Prostate gland (tissue), 2 donors: ENCODE data around the gene CENPP. TPM values are rescaled to one million over a fixed set of nuclear protein-coding genes. Genes with fewer than 3 reads are reported as not detected.

ENCODE experiments used
- DNase-seq: peaks from one replicate; pipeline ENCODE4 v3.0.0-alpha.2; 2019; ENCODE audit warnings: low spot score
- H3K27ac ChIP-seq, 2 donors: fragments of 200-600 bp; sonication (generic); 2 replicates each; pipeline ENCODE4 v1.5.1; 2017 to 2019
- H3K27me3 ChIP-seq: fragments of 200-600 bp; sonication (generic); replicated peaks from 2 replicates; pipeline ENCODE4 v1.5.1; 2019; ENCODE audit not compliant: insufficient read depth
- H3K36me3 ChIP-seq, 2 donors: fragments of 200-600 bp; sonication (generic); 1 replicate in 1 of 2; 2 replicates in 1 of 2; pipeline versions ENCODE4 v1.5.1 to v1.8.1; 2017 to 2019
- H3K4me1 ChIP-seq: fragments of 200-600 bp; sonication (generic); replicated peaks from 2 replicates; pipeline ENCODE4 v1.5.1; 2019
- H3K4me3 ChIP-seq, 2 donors: fragments of 200-600 bp; sonication (generic); 2 replicates each; pipeline ENCODE4 v1.5.1; 2017 to 2019
- H3K9me3 ChIP-seq: fragments of 200-600 bp; sonication (generic); 2 replicates; pipeline ENCODE4 v1.5.1; 2017
- POLR2A ChIP-seq: fragments of 450-650 bp; IDR thresholded peaks from one replicate; pipeline ENCODE4 v1.6.1; 2016; ENCODE audit warnings: antibody characterized with exemption, mild to moderate bottlenecking
- POLR2AphosphoS5 ChIP-seq: sonication (generic); formaldehyde crosslinking; IDR thresholded peaks from one replicate; pipeline ENCODE4 v1.6.1; 2017; ENCODE audit warnings: antibody characterized with exemption
- WGBS: methylation state at CpG from one replicate; pipeline ENCODE4 v1.1.5; 2018; 5-methylcytosine and 5-hydroxymethylcytosine counted together
- intact Hi-C: fragments of 100-400 bp; cut with DNase I; formaldehyde crosslinking; loops from one replicate; pipeline ENCODE4 v1.14.2; 2022
- total RNA-seq, 2 donors: library from RNA; depleted of rRNA; stranded (reverse); fragments of >200 nt; gene quantifications; one replicate each; pipeline ENCODE4 v1.1.0, GENCODE V29; 2016
- TF ChIP-seq, protein P1 (sequence below), 4 experiments: fragments of 200-600 bp in 2 of 4; fragments of 450-650 bp in 2 of 4; sonication (generic) in 2 of 4; IDR thresholded peaks; 1 replicate in 3 of 4; 2 replicates in 1 of 4; pipeline ENCODE4 v1.5.1; 2016 to 2019; ENCODE audit warnings: antibody characterized with exemption in 4 of 4, mild to moderate bottlenecking in 2 of 4, moderate library complexity in 2 of 4

Gene CENPP
- total RNA-seq, 2 donors from 2014 or later: 1.4 to 21.5 TPM

DNA sequence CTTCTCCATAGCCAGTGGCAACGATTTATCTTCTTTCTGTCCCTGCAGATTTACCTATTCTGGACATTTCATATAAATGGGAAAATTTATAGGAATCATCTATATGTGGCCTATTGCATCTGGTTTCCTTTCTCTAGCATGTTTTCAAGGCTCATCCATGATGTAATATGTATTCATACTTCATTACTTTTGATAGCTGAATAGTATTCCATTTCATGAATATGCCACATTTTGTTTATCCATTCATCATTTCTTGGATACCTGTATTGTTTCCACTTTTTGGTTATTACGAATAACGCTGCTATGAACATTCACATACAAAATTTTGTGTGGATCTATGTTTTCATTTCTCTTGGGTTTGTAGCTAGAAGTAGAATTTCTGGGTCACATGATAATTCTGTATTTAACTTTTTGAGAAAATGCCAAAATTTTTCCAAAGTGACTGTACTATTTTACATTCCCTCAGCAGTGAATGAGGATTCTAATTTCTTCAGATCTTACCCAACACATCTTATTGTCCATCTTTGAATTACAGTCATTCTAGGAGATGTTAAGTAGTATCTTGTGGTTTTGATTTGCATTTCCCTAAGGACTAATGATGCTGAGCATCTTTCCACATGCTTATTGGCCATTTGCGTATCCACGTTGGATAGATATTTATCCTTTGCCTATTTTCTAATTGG lies 35.9 kb upstream of the CENPP start:
- intact Hi-C loops: loop anchor here (5.0 kb wide), 1 partner anchor 37 kb away; the partner anchor contains the start of genes CENPP and NOL8
- Histone ChIP-seq H3K4me3 (no peak overlapping the region), H3K27ac (no peak overlapping the region), H3K9me3 (no peaks in the 10 kb centered on the region), H3K4me1 (peaks cover 4% of the 10 kb centered on the region), H3K36me3 (no peaks in the 10 kb centered on the region), H3K27me3 (no peaks in the 10 kb centered on the region)
- 94% methylated on average over 5 of the region's 5 CpGs for WGBS
- TF ChIP-seq POLR2A: no peak
- TF ChIP-seq, protein P1, sequence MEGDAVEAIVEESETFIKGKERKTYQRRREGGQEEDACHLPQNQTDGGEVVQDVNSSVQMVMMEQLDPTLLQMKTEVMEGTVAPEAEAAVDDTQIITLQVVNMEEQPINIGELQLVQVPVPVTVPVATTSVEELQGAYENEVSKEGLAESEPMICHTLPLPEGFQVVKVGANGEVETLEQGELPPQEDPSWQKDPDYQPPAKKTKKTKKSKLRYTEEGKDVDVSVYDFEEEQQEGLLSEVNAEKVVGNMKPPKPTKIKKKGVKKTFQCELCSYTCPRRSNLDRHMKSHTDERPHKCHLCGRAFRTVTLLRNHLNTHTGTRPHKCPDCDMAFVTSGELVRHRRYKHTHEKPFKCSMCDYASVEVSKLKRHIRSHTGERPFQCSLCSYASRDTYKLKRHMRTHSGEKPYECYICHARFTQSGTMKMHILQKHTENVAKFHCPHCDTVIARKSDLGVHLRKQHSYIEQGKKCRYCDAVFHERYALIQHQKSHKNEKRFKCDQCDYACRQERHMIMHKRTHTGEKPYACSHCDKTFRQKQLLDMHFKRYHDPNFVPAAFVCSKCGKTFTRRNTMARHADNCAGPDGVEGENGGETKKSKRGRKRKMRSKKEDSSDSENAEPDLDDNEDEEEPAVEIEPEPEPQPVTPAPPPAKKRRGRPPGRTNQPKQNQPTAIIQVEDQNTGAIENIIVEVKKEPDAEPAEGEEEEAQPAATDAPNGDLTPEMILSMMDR (IDR thresholded peaks at IDR 0.05): no peak
- TF ChIP-seq POLR2AphosphoS5: no peak
- DNase-seq: no peak

GRCh38 chr9:92290785-92291429 lies 34.8 kb upstream of the CENPP start:
- no peaks in the 10 kb centered on the region for H3K36me3 ChIP-seq
- no peaks in the 10 kb centered on the region for H3K27me3 ChIP-seq
- whole genome bisulfite sequencing: 63% methylated on average over 1 of the region's 1 CpG
- no peaks in the 10 kb centered on the region for H3K9me3 ChIP-seq
- DNase-seq: no peak
- intact Hi-C loops: loop anchor here (5.0 kb wide), 1 partner anchor 36 kb away; the partner anchor contains the start of genes CENPP and NOL8
- no peak for TF ChIP-seq POLR2A
- no peak overlapping the region for H3K27ac ChIP-seq
- no peak overlapping the region for H3K4me3 ChIP-seq
- peaks cover 7% of the 10 kb centered on the region for H3K4me1 ChIP-seq

GRCh38 chr9:92291577-92291976 lies 34.2 kb upstream of the CENPP start:
- Histone ChIP-seq H3K4me3 (no peak overlapping the region), H3K9me3 (no peaks in the 10 kb centered on the region), H3K27ac (no peak overlapping the region), H3K36me3 (no peaks in the 10 kb centered on the region), H3K27me3 (no peaks in the 10 kb centered on the region), H3K4me1 (peaks cover 7% of the 10 kb centered on the region)
- 82% methylated on average over 2 of the region's 2 CpGs for WGBS
- no peak for DNase-seq
- intact Hi-C loops: loop anchor here (5.0 kb wide), 1 partner anchor 36 kb away; the partner anchor contains the start of genes CENPP and NOL8
- TF ChIP-seq POLR2A (no peak), POLR2AphosphoS5 (no peak)
- TF ChIP-seq, protein P1 (IDR thresholded peaks at IDR 0.05): no peak

- whole genome bisulfite sequencing: 67% methylated on average over 8 of the region's 8 CpGs
- DNase-seq: no peak
- Histone ChIP-seq H3K27ac (no peak overlapping the region), H3K4me3 (peak overlapping the region; percentile 50 to 69), H3K36me3 (no peaks in the 10 kb centered on the region), H3K4me1 (peaks cover 7% of the 10 kb centered on the region), H3K27me3 (no peaks in the 10 kb centered on the region), H3K9me3 (no peaks in the 10 kb centered on the region)
- TF ChIP-seq POLR2A: no peak
- no peak for TF ChIP-seq POLR2AphosphoS5
- TF ChIP-seq, protein P1 (IDR thresholded peaks at IDR 0.05): no peak
- intact Hi-C loops: loop anchor here (5.0 kb wide), 1 partner anchor 35 kb away; the partner anchor contains the start of genes CENPP and NOL8
Measured at GRCh38 chr9:92292338-92293074, 33.2 kb upstream of the CENPP start.

DNA sequence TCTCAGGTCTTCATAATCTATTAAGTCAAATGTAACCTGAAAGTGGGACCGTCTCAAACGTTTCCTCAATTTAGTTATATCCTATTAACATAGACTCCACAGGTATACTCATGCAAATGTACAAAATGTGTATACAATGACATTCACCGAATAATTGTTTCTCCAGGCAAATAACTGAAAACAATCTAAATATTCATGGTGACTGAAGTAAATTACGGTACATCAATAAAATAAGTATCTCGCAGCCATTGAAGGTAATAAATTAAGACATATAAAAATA lies 32.7 kb upstream of the CENPP start:
- Histone ChIP-seq H3K4me3 (peak overlapping the region; percentile 50 to 69), H3K36me3 (no peaks in the 10 kb centered on the region), H3K27ac (no peak overlapping the region), H3K9me3 (no peaks in the 10 kb centered on the region), H3K27me3 (no peaks in the 10 kb centered on the region), H3K4me1 (peaks cover 7% of the 10 kb centered on the region)
- DNase-seq: no peak
- TF ChIP-seq, protein P1 (IDR thresholded peaks at IDR 0.05): no peak
- TF ChIP-seq POLR2A (no peak), POLR2AphosphoS5 (no peak)
- WGBS: under 1% methylated on average over 5 of the region's 5 CpGs
- intact Hi-C loops: loop anchor here (5.0 kb wide), 1 partner anchor 34 kb away; the partner anchor contains the start of genes CENPP and NOL8
